NCI-H128 (cell line): ENCODE data around the gene HP.
"Not testable (repeated sequence)": the region's sequence is repeated elsewhere in the genome, so short reads cannot be mapped to it uniquely, and the experiment has no call there.

Experiments used
- DNase-seq: peaks from one replicate; lab custom pipeline; 2025; ENCODE audit not compliant: unreplicated experiment; lab: John Stamatoyannopoulos, UW

Gene HP

GRCh38 chr16:72042157-72042660 is 12.1 kb upstream of the HP start:
- DNase-seq = no peak

GRCh38 chr16:72043058-72043457 is 11.2 kb upstream of the HP start:
- DNase-seq = no peak

GRCh38 chr16:72043539-72043938 is 10.8 kb upstream of the HP start:
- no peak for DNase-seq

- DNase-seq = no peak
Observed at GRCh38 chr16:72044296-72044695, 10.0 kb upstream of the HP start.

GRCh38 chr16:72044825-72045359 is 9.4 kb upstream of the HP start:
- DNase-seq = no peak

- no peak for DNase-seq
Observed at GRCh38 chr16:72049110-72049509, 5.2 kb upstream of the HP start.

GRCh38 chr16:72050769-72051464 is 3.4 kb upstream of the HP start:
- DNase-seq = no peak

GRCh38 chr16:72051818-72052217 is 2.5 kb upstream of the HP start:
- DNase-seq = no peak

- no peak for DNase-seq
Observed at GRCh38 chr16:72055911-72056310, 1.6 kb downstream of the HP start.

- not testable (repeated sequence) for DNase-seq
Observed at GRCh38 chr16:72057313-72057712, 3.0 kb downstream of the HP start.

- DNase-seq = not testable (repeated sequence)
Observed at GRCh38 chr16:72059060-72059459, 4.8 kb downstream of the HP start.

GRCh38 chr16:72060405-72060804 is 6.1 kb downstream of the HP start:
- DNase-seq = no peak

- DNase-seq = no peak
Observed at GRCh38 chr16:72061564-72061963, 7.3 kb downstream of the HP start.

GRCh38 chr16:72064361-72064894 is 10.1 kb downstream of the HP start:
- DNase-seq = no peak

GRCh38 chr16:72066747-72067146 is 12.4 kb downstream of the HP start:
- no peak for DNase-seq

- DNase-seq = no peak
Observed at GRCh38 chr16:72068930-72069329, 14.6 kb downstream of the HP start.

GRCh38 chr16:72072514-72073342 is 18.4 kb downstream of the HP start:
- no peak for DNase-seq

- DNase-seq = no peak
Observed at GRCh38 chr16:72073560-72074230, 19.4 kb downstream of the HP start.

GRCh38 chr16:72075067-72075466 is 20.8 kb downstream of the HP start:
- not testable (repeated sequence) for DNase-seq

- DNase-seq = not testable (repeated sequence)
Observed at GRCh38 chr16:72076991-72077706, 22.8 kb downstream of the HP start.
